NCI-H460 (cell line): Measurements from ENCODE around the gene CDCA5. TPM values are rescaled to one million over a fixed set of nuclear protein-coding genes. Genes with fewer than 3 reads are reported as not detected.
A peak's percentile ranks its signal among the peaks of the same experiment; 100 is the strongest.

ENCODE experiments used
- DNase-seq: peaks from one replicate; pipeline ENCODE4 v3.0.0-alpha.2; 2016; ENCODE audit warnings: low read depth; ENCODE audit errors: extremely low read depth
- total RNA-seq: library from RNA; depleted of rRNA; stranded (reverse); fragments of >200 nt; shearing (Covaris generic); gene quantifications from 2 replicates; pipeline ENCODE4 v1.2.3, GENCODE V29; 2014

CDCA5 gene
- total RNA-seq, 1 experiment from 2014 or later: 20.3 TPM

DNA sequence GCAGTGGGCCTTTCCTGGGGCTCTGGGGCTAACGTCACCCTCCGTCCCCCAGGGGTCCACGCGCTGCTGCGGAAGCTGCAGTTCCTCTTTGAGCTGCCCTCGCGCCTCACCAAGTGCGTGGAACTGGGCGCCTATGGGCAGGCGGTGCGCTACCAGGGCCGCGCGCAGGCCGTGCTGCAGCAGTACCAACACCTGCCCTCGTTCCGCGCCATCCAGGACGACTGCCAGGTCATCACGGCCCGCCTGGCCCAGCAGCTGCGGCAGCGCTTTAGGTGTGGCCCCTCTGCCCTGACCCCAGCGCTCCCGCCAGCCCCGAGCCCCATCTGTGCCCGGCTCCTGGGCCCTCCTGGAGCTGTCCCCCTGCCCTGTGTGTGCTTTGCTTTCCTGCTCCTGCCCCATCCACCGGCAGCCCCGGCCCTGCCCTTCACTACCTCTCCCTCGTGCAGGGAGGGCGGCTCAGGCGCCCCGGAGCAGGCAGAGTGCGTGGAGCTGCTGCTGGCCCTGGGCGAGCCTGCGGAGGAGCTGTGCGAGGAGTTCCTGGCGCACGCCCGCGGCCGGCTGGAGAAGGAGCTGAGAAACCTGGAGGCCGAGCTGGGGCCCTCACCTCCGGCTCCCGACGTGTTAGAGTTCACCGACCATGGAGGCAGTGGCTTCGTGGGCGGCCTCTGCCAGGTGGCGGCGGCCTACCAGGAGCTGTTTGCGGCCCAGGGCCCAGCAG is 24.1 kb upstream of the CDCA5 start:
- no peak for DNase-seq

DNA sequence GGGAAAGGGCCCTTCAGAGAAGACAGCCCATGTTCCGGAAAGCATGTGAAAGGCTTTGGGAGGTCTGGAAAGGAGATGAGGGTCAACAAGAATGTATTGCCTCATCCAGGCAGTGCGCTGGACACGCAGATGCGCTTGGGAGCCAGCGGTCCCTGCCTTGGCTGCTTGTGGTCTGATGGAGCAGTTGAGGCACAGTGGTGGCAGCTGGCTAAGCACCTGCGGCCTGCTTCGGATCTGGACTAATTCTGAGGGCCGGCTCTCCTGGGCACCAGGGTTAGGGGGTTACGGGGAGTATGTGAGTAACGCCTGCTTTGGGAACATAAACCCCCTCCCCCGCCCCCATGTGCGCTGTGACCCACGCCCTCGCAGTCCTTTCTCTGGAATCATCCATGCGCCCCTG is 23.2 kb upstream of the CDCA5 start:
- DNase-seq: no peak

- no peak for DNase-seq
Observed at GRCh38 chr11:65104628-65105027, 20.8 kb upstream of the CDCA5 start.

DNA sequence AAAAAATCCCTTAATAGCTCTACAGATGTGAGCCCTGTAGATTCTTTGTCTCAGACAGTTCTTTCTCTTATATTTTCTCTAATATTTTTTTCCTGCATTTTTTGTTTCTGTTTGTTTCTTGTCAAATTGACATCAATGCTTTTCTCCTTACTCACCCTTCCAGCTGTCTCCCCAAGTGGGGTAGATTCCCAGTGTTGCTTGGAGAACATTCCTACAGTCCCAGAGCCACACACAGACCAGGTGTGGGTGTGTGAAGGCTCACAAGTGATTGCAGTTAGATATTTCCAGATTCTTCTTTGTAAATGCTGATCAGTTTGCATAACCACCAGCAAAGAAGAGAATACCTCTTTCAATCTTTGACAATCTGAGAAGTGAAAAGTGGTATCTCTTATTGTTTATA is 19.6 kb upstream of the CDCA5 start:
- DNase-seq: no peak

GRCh38 chr11:65102142-65103095 is 18.6 kb upstream of the CDCA5 start:
- DNase-seq: no peak

GRCh38 chr11:65100674-65101350 is 17.0 kb upstream of the CDCA5 start:
- no peak for DNase-seq

DNA sequence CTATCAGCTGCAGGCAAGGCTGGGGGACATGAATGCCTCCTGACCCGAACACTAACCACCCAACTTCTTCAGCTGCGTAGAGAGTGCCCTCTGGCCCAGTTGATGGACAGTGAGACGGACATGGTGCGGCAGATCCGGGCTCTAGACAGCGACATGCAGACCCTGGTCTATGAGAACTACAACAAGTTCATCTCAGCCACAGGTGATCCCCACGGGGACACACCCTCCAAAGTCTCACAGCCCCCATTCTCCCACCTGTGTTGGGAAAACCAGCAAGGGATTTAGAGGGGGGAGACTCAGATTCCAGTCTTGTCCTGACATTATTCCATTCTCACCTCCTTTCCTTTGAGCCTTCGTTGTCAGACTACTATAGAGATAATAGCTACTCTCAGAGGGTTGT is 13.1 kb upstream of the CDCA5 start:
- DNase-seq: no peak

DNA sequence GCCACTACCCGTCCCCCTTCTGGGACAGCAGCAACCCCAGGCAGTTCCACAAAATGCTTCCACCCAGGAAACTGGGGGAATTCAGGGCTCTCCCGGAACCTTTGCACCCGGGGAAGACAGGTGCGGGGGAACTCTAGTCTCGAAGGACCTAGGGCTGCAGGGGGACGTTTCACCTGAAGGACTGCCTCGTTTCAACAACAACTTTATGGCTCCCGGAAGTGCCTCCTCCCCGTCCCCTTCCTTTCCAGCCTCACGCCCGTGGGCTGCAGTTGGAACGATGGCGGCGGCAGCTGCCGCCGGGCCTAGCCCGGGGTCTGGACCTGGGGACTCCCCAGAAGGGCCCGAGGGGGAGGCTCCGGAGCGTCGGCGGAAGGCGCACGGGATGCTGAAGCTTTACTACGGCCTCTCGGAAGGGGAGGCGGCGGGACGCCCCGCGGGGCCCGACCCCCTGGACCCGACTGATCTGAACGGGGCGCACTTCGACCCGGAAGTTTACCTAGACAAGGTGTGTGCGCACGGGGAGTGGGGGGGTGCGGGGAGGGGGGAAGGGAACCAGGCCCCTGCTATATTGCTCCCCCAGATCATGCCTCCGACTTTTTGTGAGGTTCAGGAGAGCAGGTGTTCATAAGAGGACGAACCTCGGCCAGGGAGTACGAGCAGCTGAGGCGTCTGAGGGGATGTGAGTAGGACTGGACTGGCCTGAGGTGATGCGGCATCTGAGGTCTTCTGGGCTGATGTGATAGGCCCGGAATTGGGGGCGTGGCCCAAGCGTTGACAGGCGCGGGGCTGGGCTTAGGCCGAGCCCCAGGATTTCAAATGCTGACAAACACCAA is 12.3 kb upstream of the CDCA5 start, which contains the start of gene VPS51:
Gene VPS51, plus strand, starts transcription at position 241 of the 833 bp plus-strand sequence. Its CDS starts 37 bp downstream, at position 278.
- DNase-seq: peak; percentile 69

DNA sequence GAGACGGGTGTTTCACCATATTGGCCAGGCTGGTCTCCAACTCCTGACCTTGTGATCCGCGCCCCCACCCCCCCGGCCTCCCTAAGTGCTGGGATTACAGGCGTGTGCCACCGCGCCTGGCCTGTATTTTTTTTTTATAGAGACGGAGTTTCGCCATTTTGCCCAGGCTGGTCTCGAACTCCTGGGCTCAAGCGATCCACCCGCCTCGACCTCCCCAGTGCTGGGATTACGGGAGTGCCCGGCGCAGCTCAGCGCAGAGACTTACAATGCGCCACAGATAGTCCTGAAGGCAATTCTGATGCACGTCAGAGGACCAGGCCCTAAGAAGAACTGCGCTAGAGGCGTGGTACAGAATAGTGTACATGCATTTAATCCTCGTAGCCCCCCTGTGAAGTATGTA is 11.6 kb upstream of the CDCA5 start:
- DNase-seq: no peak

DNA sequence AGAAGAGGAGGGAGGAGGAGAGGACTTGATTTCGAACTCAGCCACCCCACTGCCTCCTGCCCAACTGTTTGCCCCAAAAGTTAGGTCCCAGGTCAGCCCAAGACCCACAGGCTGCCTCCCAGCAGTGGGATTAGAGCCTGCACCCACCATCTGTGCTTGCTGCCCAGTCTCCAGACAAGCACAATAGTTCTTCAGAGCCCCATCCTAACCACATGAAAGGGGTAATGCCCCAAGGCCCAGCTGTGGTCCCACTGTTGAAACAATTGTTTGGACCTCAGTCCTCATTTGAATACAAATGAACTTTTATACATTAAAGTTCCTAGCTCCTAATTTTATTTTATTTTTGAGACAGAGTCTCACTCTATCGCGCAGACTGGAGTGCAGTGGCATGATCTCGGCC is 6.8 kb upstream of the CDCA5 start:
- no peak for DNase-seq

GRCh38 chr11:65089621-65090020 is 5.8 kb upstream of the CDCA5 start:
- no peak for DNase-seq

GRCh38 chr11:65087827-65088226 is 4.0 kb upstream of the CDCA5 start:
- DNase-seq: no peak

DNA sequence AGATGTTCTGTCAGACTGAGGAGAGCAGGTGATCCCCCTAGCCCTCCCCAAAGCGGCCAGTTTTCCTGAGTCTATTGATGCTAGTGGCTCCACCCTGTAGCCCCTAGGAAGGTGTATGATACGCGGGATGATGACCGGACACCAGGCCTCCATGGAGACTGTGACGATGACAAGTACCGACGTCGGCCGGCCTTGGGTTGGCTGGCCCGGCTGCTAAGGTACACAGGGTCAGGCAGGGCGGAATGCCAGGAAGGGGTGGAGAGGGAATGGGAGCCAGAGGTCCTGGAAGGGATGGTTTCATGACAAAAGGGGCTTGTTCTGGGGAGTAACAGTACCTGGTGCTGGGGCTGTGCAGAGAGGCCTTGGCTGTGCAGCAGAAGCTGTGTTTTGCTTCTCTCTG is 3.4 kb upstream of the CDCA5 start:
- no peak for DNase-seq

GRCh38 chr11:65086809-65087208 is 3.0 kb upstream of the CDCA5 start:
- DNase-seq: no peak

- DNase-seq: no peak
Observed at GRCh38 chr11:65085446-65085845, 1.6 kb upstream of the CDCA5 start.

DNA sequence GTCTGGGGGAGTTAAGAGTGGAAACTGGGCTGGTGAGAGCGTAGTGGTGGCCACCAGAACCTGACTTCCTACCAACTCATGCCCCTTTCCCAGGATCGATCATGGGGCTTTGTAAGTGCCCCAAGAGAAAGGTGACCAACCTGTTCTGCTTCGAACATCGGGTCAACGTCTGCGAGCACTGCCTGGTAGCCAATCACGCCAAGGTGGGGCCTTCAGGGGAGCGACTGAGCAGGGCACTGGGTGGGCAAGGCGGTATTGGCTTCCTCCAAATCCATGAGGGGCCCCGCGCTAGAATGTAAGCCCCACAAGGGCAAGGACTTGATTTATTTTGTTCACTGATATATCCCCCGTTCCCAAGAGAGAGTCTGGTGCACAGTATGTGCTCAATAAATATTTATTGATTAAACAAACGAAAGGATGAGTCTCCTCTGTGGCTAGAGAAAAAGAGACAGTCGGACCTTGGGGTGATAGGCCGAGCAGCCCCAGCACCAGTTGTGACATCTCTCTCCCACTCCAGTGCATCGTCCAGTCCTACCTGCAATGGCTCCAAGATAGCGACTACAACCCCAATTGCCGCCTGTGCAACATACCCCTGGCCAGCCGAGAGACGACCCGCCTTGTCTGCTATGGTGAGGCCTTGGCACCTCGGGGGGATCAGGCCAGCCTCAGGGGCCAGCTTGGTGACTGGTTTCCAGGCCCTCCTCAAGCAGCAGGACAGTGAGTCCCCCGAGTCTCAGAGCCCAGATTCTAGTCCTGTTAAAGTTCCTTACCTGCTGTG is 947 bp upstream of the CDCA5 start:
- DNase-seq: no peak

DNA sequence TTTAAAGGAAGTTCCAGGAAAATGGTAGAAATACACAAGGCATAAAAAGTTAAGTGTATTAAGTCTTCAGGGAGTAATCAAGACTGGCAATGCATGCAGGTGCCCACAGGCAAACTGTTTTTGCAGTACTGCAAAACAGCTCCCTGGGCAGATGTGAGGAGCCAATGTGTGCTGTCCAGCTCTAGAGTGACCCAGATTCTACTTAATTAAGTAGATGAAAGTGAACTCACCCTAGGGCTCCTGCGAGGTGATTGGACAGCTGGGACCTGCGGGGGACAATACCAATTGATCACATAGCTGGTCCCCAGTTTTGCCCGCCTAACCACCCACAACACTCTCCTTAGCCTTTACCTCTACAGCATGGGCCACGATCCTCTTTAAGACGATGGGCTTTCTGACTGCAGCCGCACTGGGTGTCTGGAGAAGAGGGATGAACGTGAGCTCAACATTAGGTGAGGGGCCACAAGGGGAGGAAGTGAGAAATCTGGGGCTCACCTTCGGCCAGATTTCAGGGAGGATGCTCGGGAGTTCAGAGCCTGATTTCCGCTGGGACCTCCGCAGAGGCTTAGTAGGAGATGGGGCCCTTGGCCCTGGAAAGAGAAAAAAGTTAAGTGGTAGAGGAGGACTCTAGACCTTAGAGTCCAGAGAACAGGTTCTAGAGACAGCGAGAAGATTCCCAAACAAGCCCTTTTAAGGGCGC is 556 bp downstream of the CDCA5 start:
- no peak for DNase-seq

DNA sequence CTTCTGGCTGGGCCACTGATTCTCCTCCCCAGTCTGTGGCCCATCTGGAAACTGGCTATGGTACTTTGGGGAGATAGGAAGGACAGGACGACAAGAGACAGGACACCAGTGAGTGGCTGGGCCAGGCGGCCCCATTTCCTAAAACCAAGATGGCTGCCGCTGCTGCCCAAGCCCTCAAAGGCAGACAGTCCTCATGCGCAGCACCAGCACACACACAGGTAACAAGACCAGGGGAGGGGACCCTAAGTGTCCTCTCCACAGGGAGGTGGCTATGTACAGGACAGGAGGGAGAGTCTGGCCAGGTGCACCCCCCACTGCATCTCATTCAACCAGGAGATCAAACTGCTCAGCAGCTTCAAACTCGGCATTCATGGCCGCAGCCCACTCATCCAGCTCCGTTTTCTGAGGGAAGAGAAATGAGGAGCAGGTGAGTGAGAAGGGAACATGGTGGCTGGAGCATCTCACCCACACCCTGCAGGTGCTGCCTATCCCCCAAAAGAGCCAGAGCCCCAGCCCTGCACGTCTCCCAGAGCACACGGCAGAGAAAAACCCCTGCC is 5.0 kb downstream of the CDCA5 start:
- no peak for DNase-seq

GRCh38 chr11:65078151-65078550 is 5.7 kb downstream of the CDCA5 start:
- peak; percentile 17 for DNase-seq
